Sigmoid colon (tissue), 4 donors: ENCODE data around the gene PCSK9.

Experiments
- CTCF ChIP-seq, 4 experiments: fragments of 450-650 bp in 3 of 4; fragments of 200-600 bp in 1 of 4; IDR thresholded peaks; one replicate each; pipeline ENCODE4 v1.5.1; 2016 to 2019; ENCODE audit warnings: antibody characterized with exemption in 4 of 4, mild to moderate bottlenecking in 3 of 4, moderate library complexity in 2 of 4
- EP300 ChIP-seq, 4 donors: sonication (generic); formaldehyde crosslinking; IDR thresholded peaks; one replicate each; pipeline ENCODE4 v1.6.1; 2017; ENCODE audit warnings: antibody characterized with exemption in 4 of 4
- POLR2A ChIP-seq, 2 donors: fragments of 450-650 bp; IDR thresholded peaks; one replicate each; pipeline ENCODE4 v1.6.1; 2016; ENCODE audit warnings: antibody characterized with exemption in 2 of 2, mild to moderate bottlenecking in 2 of 2, moderate library complexity in 2 of 2
- POLR2AphosphoS5 ChIP-seq, 4 donors: sonication (generic); formaldehyde crosslinking; IDR thresholded peaks; one replicate each; pipeline ENCODE4 v1.6.1; 2017; ENCODE audit warnings: antibody characterized with exemption in 4 of 4

- TF ChIP-seq CTCF (IDR thresholded peaks at IDR 0.05), result no peak
- TF ChIP-seq POLR2A (IDR thresholded peaks at IDR 0.05), result no peak
- TF ChIP-seq EP300 (IDR thresholded peaks at IDR 0.05), result no peak
- no peak for TF ChIP-seq POLR2AphosphoS5 (IDR thresholded peaks at IDR 0.05)
These were observed 14.1 kb downstream of the PCSK9 start for GRCh38 chr1:55053265-55053954.
